ENCODE measurements around the gene CUL9. TPM values are rescaled to one million over a fixed set of nuclear protein-coding genes. Genes with fewer than 3 reads are reported as not detected.

Gene CUL9
- total RNA-seq, 2 experiments from 2014 or later = 75.1 to 80.8 TPM

DNA sequence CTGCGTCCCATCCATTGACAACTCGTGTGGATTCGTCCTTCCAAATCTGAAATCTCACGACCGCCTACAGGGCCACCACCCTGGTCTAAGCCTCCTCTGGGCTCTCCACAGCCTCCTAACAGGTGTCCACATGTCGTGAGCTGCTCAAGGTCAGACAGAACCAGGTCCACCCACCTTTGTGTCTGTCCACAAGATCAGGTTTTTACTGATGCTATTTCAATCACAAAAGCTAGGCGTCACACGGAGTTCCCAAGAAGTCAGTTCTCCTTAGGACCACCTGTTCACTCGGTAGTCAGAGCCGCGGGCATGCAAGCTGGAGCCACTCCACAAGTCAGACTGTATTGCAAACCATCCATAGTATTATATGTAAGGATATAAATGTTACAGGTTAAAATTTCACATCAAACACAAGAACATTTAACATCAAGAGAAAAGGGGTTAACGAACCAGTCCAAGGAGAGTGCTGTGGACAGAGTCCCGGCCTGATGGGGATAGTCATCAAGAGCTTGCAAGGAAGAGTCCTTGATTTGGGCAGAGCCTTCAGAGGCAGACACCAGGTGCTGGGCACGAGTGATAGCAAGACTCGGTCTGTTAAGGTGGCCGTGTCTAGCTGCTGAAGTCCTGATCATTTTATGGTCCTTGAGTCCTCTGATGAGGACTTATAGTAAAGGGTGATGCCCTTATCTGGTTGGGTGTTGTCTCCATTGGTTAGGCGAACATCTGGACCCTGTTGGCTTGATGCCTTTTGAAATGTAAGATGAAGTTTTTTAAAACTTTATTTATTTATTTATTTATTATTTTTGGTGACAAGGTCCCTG is 48.0 kb downstream of the CUL9 start:
- H3K4me3 Mint-ChIP-seq = peak overlapping the region; percentile 84
- peak overlapping the region; percentile 84 for H3K27ac Mint-ChIP-seq
- H3K27me3 Mint-ChIP-seq = peaks cover 13% of the 10 kb centered on the region
- DNase-seq = peak; percentile 24
- peaks cover 6% of the 10 kb centered on the region for H3K36me3 Mint-ChIP-seq
- H3K9me3 Mint-ChIP-seq = no peaks in the 10 kb centered on the region
- peak; percentile 2 for ATAC-seq (ENCODE audit: low read depth)
- H3K4me1 Mint-ChIP-seq = peaks cover 29% of the 10 kb centered on the region
- POLR2A ChIA-PET = interaction anchor here (0.6 to 2.2 kb wide), 8 partner anchors 8 to 995 kb away, joined by 3 to 8 read pairs (median 3); partner anchors contain the start of gene CUL9

DNA sequence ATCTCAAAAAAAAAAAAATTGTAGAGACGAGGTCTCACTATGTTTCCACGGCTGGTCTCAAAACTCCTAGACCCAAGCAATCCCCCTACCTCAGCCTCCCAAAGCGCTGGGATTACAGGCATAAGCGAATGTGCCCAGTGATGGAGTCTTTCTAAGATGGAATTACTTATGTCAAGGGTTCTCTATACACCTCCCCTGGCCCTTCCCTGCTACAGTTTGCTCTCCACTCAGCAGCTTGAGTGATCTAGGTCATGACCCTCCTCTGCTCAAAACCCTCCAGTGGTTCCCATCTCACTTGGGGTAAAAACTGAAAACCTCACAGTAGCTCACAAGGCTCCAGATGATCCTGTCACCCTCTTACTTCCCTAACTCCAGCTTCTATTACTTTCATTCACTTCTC is 49.1 kb downstream of the CUL9 start:
- POLR2A ChIA-PET = interaction anchor here (2.2 kb wide), 1 partner anchor 16 kb away, joined by 8 read pairs; no protein-coding TSS in a partner anchor
- no peak overlapping the region for H3K4me3 Mint-ChIP-seq
- H3K27me3 Mint-ChIP-seq = peaks cover 17% of the 10 kb centered on the region
- H3K27ac Mint-ChIP-seq = no peak overlapping the region
- DNase-seq = peak; percentile 2
- no peaks in the 10 kb centered on the region for H3K9me3 Mint-ChIP-seq
- H3K36me3 Mint-ChIP-seq = peaks cover 4% of the 10 kb centered on the region
- no peak for ATAC-seq (ENCODE audit: low read depth)
- peaks cover 20% of the 10 kb centered on the region for H3K4me1 Mint-ChIP-seq

DNA sequence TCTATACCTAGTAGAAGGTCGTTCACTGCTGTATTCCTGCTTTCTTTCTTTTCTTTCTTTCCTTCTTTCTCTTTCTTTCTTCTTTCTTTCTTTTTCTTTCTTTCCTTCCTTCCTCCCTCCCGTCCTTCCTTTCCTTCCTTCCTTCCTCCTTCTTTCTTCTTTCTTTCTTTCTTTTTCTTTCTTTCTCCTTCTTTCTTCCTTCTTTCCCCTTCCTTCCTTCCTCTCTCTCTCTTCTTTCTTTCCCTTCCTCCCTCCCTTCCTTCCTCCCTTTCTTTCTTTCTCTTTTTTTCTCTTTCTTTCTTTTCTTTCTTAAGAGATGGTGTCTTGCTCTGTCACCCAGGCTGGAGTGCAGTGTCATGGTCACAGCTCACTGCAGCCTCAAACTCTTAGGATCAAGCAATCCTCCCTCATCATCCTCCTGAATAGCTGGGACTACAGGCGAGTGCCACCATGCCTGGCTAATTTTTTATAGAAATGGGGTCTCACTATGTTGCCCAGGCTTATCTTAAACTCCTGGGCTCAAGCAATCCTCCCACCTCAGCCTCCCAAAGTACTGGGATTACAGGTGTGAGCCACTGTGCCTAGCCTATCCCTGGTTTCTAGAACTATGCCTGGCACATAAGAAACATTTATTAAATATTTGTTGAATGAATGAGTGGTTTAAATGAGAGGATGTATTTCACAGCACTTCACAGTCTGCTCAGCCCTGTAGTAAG is 49.9 kb downstream of the CUL9 start:
- no peak for DNase-seq
- H3K27me3 Mint-ChIP-seq = peaks cover 21% of the 10 kb centered on the region
- H3K4me3 Mint-ChIP-seq = no peak overlapping the region
- no peaks in the 10 kb centered on the region for H3K9me3 Mint-ChIP-seq
- H3K36me3 Mint-ChIP-seq = no peaks in the 10 kb centered on the region
- no peak for ATAC-seq (ENCODE audit: low read depth)
- H3K4me1 Mint-ChIP-seq = peaks cover 13% of the 10 kb centered on the region
- H3K27ac Mint-ChIP-seq = no peak overlapping the region
- POLR2A ChIA-PET = no interaction called here

DNA sequence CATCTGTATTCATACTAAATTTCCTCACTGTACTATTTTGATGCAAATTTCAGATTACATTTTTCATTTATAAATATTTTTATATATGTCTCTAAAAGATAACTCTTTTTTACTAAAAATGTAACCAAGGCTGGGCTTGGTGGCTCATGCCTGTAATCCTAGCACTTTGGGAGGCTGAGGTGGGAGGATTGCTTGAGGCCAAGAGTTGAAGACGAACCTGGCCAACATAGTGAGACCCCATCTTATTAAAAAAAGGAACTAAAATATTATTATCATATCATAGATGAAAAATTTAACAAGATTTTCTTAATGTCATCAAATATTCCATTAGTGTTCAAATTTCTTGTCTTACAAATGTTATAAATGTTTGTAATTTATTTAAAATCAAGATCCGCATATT is 53.8 kb downstream of the CUL9 start:
- POLR2A ChIA-PET = no interaction called here
- Mint-ChIP-seq H3K4me1 (peaks cover 4% of the 10 kb centered on the region), H3K27ac (no peak overlapping the region), H3K4me3 (no peak overlapping the region), H3K9me3 (peaks cover 6% of the 10 kb centered on the region), H3K36me3 (peaks cover 3% of the 10 kb centered on the region), H3K27me3 (peaks cover 44% of the 10 kb centered on the region)
- ATAC-seq (ENCODE audit: low read depth) (no peak), DNase-seq (no peak)

- H3K36me3 Mint-ChIP-seq = peaks cover 3% of the 10 kb centered on the region
- H3K9me3 Mint-ChIP-seq = peaks cover 6% of the 10 kb centered on the region
- no peak for DNase-seq
- no peak overlapping the region for H3K4me3 Mint-ChIP-seq
- no peak overlapping the region for H3K27ac Mint-ChIP-seq
- peaks cover 33% of the 10 kb centered on the region for H3K27me3 Mint-ChIP-seq
- POLR2A ChIA-PET = no interaction called here
- no peak for ATAC-seq (ENCODE audit: low read depth)
- H3K4me1 Mint-ChIP-seq = peaks cover 4% of the 10 kb centered on the region
These were observed 57.1 kb downstream of the CUL9 start for GRCh38 chr6:43239054-43239453.

GRCh38 chr6:43240950-43241349 is 59.0 kb downstream of the CUL9 start:
- H3K4me3 Mint-ChIP-seq = no peak overlapping the region
- POLR2A ChIA-PET = no interaction called here

GRCh38 chr6:43241446-43241845 is 59.5 kb downstream of the CUL9 start:
- Mint-ChIP-seq H3K27ac (no peak overlapping the region), H3K27me3 (peaks cover 29% of the 10 kb centered on the region), H3K4me3 (no peak overlapping the region), H3K36me3 (peaks cover 3% of the 10 kb centered on the region), H3K9me3 (peaks cover 6% of the 10 kb centered on the region), H3K4me1 (peaks cover 4% of the 10 kb centered on the region)
- POLR2A ChIA-PET = no interaction called here
- ATAC-seq (ENCODE audit: low read depth) (no peak), DNase-seq (no peak)

More at GRCh38 chr6:43240950-43241349, 59.0 kb downstream of the CUL9 start:
- Mint-ChIP-seq H3K27ac (no peak overlapping the region), H3K4me1 (peaks cover 4% of the 10 kb centered on the region), H3K27me3 (peaks cover 29% of the 10 kb centered on the region), H3K9me3 (peaks cover 6% of the 10 kb centered on the region), H3K36me3 (peaks cover 3% of the 10 kb centered on the region)
- no peak for DNase-seq
- ATAC-seq (ENCODE audit: low read depth) = no peak

DNA sequence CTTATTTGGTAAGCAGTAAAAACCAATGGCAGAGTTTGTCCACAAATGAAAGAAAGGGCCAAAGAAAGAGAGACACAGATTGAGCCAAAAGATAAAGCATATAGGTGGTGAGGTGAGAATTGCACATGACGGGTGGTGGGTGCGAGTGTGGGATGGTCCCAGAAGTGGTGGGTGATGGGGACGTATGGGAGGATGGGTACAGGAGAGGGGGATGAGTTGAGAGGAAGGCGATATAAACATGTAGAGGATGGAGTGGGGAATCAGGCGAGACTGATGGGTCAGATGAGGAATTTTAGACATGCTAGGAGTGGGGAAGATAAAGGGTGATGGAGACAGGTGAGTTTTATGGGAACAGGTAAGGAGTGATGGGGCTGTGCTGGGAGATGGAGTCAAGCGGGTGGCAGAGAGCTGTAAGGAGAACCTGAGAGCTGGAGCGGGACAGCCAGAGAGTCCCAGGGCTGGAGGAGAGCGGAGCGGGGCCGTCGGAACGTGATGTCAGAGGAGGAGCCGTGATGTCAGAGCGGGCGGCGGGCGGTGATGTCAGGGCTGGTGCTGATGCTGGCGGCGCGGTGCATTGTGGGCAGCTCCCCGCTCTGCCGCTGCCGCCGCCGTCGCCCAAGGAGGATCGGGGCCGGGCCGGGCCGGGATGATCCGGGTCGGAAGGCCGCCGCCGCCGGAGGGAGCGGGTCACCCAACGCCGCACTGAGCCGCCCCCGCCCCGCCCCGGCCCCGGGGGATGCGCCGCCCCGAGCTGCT is 61.1 kb downstream of the CUL9 start, which contains the start of gene TTBK1:
Gene TTBK1 (plus strand): TSS at position 574 of the 756 bp plus-strand sequence. CDS start 3,180 bp downstream, outside the sequence.
- no peak for ATAC-seq (ENCODE audit: low read depth)
- POLR2A ChIA-PET = interaction anchor here (0.7 kb wide), 1 partner anchor 22 kb away, joined by 4 read pairs; no protein-coding TSS in a partner anchor
- peaks cover 22% of the 10 kb centered on the region for H3K27me3 Mint-ChIP-seq
- H3K4me3 Mint-ChIP-seq = no peak within 1 kb of the TSS
- H3K27ac Mint-ChIP-seq = no peak within 1 kb of the TSS
- peaks cover 3% of the 10 kb centered on the region for H3K36me3 Mint-ChIP-seq
- peaks cover 6% of the 10 kb centered on the region for H3K9me3 Mint-ChIP-seq
- H3K4me1 Mint-ChIP-seq = peaks cover 9% of the 10 kb centered on the region
- peak; percentile 50 for DNase-seq

DNA sequence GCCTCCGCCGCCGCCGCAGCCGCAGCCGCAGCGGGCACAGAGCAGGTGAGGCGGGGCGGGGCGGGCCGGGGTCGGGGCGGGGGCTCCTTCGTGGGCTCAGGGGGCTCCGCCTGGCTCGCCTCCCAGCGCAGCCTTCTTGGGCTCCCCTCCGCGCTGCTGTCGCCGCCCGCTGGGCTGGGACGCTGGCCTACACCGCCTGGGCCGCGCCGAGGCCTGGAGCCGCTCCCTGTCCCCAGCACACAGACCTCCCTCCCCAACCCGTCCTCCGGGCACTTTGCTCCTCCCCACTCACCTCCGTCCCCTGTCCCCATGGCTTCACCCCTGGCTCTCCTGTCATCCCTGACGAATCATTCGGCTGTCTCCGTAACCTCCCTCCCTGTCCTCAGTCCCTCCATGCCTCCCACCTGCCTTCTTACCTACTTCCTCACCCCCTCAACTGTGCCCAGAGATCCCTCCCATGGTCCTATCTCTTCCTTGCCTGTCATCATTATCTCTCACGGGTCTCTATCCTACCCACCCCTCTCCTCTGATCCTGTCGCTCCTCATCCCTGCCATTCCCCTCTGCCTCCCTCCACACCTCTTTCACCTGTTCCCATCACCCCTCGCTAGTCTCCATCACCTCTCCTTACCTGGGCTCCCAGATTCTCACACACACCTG is 61.8 kb downstream of the CUL9 start:
- Mint-ChIP-seq H3K4me3 (no peak overlapping the region), H3K36me3 (peaks cover 3% of the 10 kb centered on the region), H3K27me3 (peaks cover 18% of the 10 kb centered on the region), H3K4me1 (peaks cover 9% of the 10 kb centered on the region), H3K27ac (no peak overlapping the region), H3K9me3 (peaks cover 6% of the 10 kb centered on the region)
- DNase-seq (no peak), ATAC-seq (ENCODE audit: low read depth) (no peak)
- POLR2A ChIA-PET = interaction anchor here (0.7 kb wide), 1 partner anchor 23 kb away, joined by 4 read pairs; no protein-coding TSS in a partner anchor

GRCh38 chr6:43246301-43247113 is 64.5 kb downstream of the CUL9 start:
- Mint-ChIP-seq H3K27ac (peak overlapping the region; percentile 8), H3K36me3 (no peaks in the 10 kb centered on the region), H3K4me1 (peaks cover 7% of the 10 kb centered on the region), H3K27me3 (peaks cover 20% of the 10 kb centered on the region), H3K9me3 (no peaks in the 10 kb centered on the region), H3K4me3 (peak overlapping the region; percentile 84)
- DNase-seq (peak; percentile 29), ATAC-seq (ENCODE audit: low read depth) (peak; percentile 38)
- POLR2A ChIA-PET = interaction anchor here (0.9 to 1.6 kb wide), 4 partner anchors 8 to 270 kb away, joined by 3 to 8 read pairs (median 4); partner anchors contain the start of genes DNPH1, POLR1C and YIPF3

- ATAC-seq (ENCODE audit: low read depth) (peak; percentile 98), DNase-seq (peak; percentile 82)
- POLR2A ChIA-PET = interaction anchor here (0.9 to 1.6 kb wide), 4 partner anchors 9 to 270 kb away, joined by 3 to 8 read pairs (median 4); partner anchors contain the start of genes DNPH1, POLR1C and YIPF3
- peak overlapping the region; percentile 84 for H3K4me3 Mint-ChIP-seq
- H3K9me3 Mint-ChIP-seq = no peaks in the 10 kb centered on the region
- peak overlapping the region; percentile 78 for H3K27ac Mint-ChIP-seq
- H3K36me3 Mint-ChIP-seq = no peaks in the 10 kb centered on the region
- H3K4me1 Mint-ChIP-seq = peaks cover 7% of the 10 kb centered on the region
- peaks cover 23% of the 10 kb centered on the region for H3K27me3 Mint-ChIP-seq
These were observed 65.4 kb downstream of the CUL9 start for GRCh38 chr6:43247114-43247999.
